Panc1 (cell line): Measurements from ENCODE around the gene BCL2. TPM values are rescaled to one million over a fixed set of nuclear protein-coding genes. Genes with fewer than 3 reads are reported as not detected.

ENCODE experiments used
- ATAC-seq: fragments of 200-7000 bp; cut with Tn5 transposase; 2 replicates; pipeline ENCODE4 v1.9.1; 2020; ENCODE audit warnings: mild to moderate bottlenecking, moderate library complexity
- BruUV-seq: library from RNA; stranded (reverse); fragments of 400-500 nt; replicated peaks from 2 replicates; lab custom pipeline; 2021; lab: Mats Ljungman, UMichigan
- CTCF ChIA-PET: fragments of 300-600 bp; sonication (Branson Sonifier 250); formaldehyde crosslinking; loops from one replicate; lab custom pipeline; 2022; ENCODE audit warnings: antibody characterized with exemption; lab: Charles Lee
- POLR2A ChIA-PET: fragments of 300-600 bp; sonication (Branson Sonifier 250); formaldehyde crosslinking; loops from one replicate; lab custom pipeline; 2022; ENCODE audit warnings: antibody characterized with exemption; lab: Charles Lee
- DNase-seq: peaks from one replicate; pipeline ENCODE4 v3.0.0-alpha.2; 2010; ENCODE audit warnings: low read depth, low spot score
- H3K27ac ChIP-seq: 2 replicates; pipeline ENCODE4 v1.5.1; 2011; ENCODE audit warnings: mild to moderate bottlenecking, low read length, inconsistent platforms
- H3K27me3 ChIP-seq: fragments of 200-500 bp; sonication (Bioruptor generic); 2 replicates; pipeline ENCODE4 v1.6.0; 2014; ENCODE audit warnings: low read length, inconsistent platforms; ENCODE audit not compliant: control insufficient read depth, insufficient read depth
- H3K36me3 ChIP-seq: fragments of 200-500 bp; sonication (Bioruptor generic); 2 replicates; pipeline ENCODE4 v1.5.1; 2014; ENCODE audit warnings: inconsistent platforms, mild to moderate bottlenecking, low read length, moderate library complexity; ENCODE audit not compliant: control insufficient read depth, insufficient read depth
- H3K4me1 ChIP-seq: 2 replicates; pipeline ENCODE4 v1.5.1; 2011; ENCODE audit warnings: inconsistent platforms, mild to moderate bottlenecking, low read length, moderate library complexity; ENCODE audit not compliant: control insufficient read depth, insufficient read depth
- H3K4me3 ChIP-seq, 2 experiments: 2 replicates each; pipeline ENCODE4 v1.5.1; 2011 to 2012; ENCODE audit warnings: low read depth in 2 of 2, low read length in 2 of 2, mild to moderate bottlenecking in 2 of 2, inconsistent platforms in 1 of 2, moderate library complexity in 1 of 2
- H3K9me3 ChIP-seq: fragments of 200-500 bp; sonication (Bioruptor generic); 2 replicates; pipeline ENCODE4 v1.5.1; 2014; ENCODE audit warnings: low read depth, mild to moderate bottlenecking, inconsistent platforms, low read length, moderate library complexity; ENCODE audit not compliant: control insufficient read depth, insufficient read depth
- POLR2AphosphoS5 ChIP-seq: IDR thresholded peaks from 2 replicates; pipeline ENCODE4 v1.6.1; 2012; ENCODE audit warnings: mild to moderate bottlenecking, low read depth, low read length, moderate library complexity
- SIN3A ChIP-seq: IDR thresholded peaks from 2 replicates; pipeline ENCODE4 v1.6.1; 2012; ENCODE audit warnings: low read depth, mild to moderate bottlenecking, low read length, moderate library complexity, borderline replicate concordance; ENCODE audit not compliant: insufficient read depth
- TCF7L2 ChIP-seq: IDR thresholded peaks from 2 replicates; pipeline ENCODE4 v1.6.1; 2011; ENCODE audit warnings: mild to moderate bottlenecking, low read depth, low read length, inconsistent platforms
- in situ Hi-C: cut with HindIII; loops from 2 replicates; pipeline ENCODE4 v1.10.0; 2016; ENCODE audit warnings: low sequenced_read_pairs, low pct_unique_long_range_greater_than_20kb
- intact Hi-C: fragments of 100-400 bp; cut with micrococcal nuclease; formaldehyde crosslinking; loops from one replicate; pipeline ENCODE4 v1.10.0; 2022; ENCODE audit not compliant: unreplicated experiment
- total RNA-seq: library from RNA; stranded (reverse); gene quantifications from one replicate; pipeline ENCODE4 v1.2.1, GENCODE V29; 2021; ENCODE audit not compliant: unreplicated experiment
- TF ChIP-seq, protein P1 (sequence below): fragments of 450-650 bp; IDR thresholded peaks from 2 replicates; pipeline ENCODE4 v1.5.1; 2017; ENCODE audit warnings: mild to moderate bottlenecking
- TF ChIP-seq, protein P2 (sequence below), 2 experiments: IDR thresholded peaks; 2 replicates each; pipeline ENCODE4 v1.6.1; 2011 to 2012; ENCODE audit warnings: low read depth in 2 of 2, control low read depth in 1 of 2, low read length in 1 of 2, mild to moderate bottlenecking in 1 of 2, moderate library complexity in 1 of 2; ENCODE audit not compliant: insufficient read depth in 1 of 2

Gene BCL2
- total RNA-seq, 1 experiment from 2014 or later: 0.72 TPM

DNA sequence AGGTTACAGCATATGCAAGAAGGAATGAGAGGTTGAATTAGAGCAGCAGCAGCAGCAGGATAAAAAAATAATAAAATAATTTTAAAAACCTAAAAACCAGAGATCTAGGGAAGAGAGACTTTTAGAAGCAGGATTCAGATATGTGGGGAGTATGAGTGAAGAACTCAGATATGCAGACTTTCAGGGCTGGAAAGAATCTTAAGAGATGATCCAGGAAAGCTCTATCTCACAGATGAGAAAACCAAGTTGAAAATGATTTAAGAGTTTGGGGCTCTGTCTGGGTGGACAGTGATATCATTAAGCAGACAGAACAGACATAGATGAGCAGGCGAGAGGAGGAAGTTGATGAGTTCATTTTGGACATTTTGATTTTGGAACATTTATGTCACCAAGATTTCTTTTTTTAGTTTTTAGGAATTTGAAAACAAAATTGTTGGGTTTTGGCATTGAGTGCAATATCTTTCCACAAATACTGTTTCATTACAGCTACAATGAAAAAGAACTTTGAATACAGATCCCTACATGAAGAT is 31.8 kb downstream of the BCL2 start:
- ATAC-seq (no peak), DNase-seq (no peak)
- peaks cover 2% of the 10 kb centered on the region; the same call in 1 of the 2 replicates for H3K27me3 ChIP-seq
- POLR2A ChIA-PET: no interaction called here
- intact Hi-C loops (no loop called here), in situ Hi-C loops (no loop called here)
- TF ChIP-seq SIN3A: no peak
- TF ChIP-seq, protein P1, sequence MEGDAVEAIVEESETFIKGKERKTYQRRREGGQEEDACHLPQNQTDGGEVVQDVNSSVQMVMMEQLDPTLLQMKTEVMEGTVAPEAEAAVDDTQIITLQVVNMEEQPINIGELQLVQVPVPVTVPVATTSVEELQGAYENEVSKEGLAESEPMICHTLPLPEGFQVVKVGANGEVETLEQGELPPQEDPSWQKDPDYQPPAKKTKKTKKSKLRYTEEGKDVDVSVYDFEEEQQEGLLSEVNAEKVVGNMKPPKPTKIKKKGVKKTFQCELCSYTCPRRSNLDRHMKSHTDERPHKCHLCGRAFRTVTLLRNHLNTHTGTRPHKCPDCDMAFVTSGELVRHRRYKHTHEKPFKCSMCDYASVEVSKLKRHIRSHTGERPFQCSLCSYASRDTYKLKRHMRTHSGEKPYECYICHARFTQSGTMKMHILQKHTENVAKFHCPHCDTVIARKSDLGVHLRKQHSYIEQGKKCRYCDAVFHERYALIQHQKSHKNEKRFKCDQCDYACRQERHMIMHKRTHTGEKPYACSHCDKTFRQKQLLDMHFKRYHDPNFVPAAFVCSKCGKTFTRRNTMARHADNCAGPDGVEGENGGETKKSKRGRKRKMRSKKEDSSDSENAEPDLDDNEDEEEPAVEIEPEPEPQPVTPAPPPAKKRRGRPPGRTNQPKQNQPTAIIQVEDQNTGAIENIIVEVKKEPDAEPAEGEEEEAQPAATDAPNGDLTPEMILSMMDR: no peak
- TF ChIP-seq, protein P2, sequence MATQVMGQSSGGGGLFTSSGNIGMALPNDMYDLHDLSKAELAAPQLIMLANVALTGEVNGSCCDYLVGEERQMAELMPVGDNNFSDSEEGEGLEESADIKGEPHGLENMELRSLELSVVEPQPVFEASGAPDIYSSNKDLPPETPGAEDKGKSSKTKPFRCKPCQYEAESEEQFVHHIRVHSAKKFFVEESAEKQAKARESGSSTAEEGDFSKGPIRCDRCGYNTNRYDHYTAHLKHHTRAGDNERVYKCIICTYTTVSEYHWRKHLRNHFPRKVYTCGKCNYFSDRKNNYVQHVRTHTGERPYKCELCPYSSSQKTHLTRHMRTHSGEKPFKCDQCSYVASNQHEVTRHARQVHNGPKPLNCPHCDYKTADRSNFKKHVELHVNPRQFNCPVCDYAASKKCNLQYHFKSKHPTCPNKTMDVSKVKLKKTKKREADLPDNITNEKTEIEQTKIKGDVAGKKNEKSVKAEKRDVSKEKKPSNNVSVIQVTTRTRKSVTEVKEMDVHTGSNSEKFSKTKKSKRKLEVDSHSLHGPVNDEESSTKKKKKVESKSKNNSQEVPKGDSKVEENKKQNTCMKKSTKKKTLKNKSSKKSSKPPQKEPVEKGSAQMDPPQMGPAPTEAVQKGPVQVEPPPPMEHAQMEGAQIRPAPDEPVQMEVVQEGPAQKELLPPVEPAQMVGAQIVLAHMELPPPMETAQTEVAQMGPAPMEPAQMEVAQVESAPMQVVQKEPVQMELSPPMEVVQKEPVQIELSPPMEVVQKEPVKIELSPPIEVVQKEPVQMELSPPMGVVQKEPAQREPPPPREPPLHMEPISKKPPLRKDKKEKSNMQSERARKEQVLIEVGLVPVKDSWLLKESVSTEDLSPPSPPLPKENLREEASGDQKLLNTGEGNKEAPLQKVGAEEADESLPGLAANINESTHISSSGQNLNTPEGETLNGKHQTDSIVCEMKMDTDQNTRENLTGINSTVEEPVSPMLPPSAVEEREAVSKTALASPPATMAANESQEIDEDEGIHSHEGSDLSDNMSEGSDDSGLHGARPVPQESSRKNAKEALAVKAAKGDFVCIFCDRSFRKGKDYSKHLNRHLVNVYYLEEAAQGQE (IDR thresholded peaks at IDR 0.05; ENCODE audit: insufficient read depth in 1 of 2, low read depth in 2 of 2, low read length in 1 of 2): no peak
- TF ChIP-seq TCF7L2: no peak
- TF ChIP-seq POLR2AphosphoS5: no peak
- H3K4me1 ChIP-seq: no peaks in the 10 kb centered on the region
- H3K27ac ChIP-seq: no peak overlapping the region
- no peaks in the 10 kb centered on the region for H3K9me3 ChIP-seq
- BruUV-seq: no TSS peak
- CTCF ChIA-PET: no interaction called here
- H3K4me3 ChIP-seq: no peak overlapping the region
- no peaks in the 10 kb centered on the region for H3K36me3 ChIP-seq

DNA sequence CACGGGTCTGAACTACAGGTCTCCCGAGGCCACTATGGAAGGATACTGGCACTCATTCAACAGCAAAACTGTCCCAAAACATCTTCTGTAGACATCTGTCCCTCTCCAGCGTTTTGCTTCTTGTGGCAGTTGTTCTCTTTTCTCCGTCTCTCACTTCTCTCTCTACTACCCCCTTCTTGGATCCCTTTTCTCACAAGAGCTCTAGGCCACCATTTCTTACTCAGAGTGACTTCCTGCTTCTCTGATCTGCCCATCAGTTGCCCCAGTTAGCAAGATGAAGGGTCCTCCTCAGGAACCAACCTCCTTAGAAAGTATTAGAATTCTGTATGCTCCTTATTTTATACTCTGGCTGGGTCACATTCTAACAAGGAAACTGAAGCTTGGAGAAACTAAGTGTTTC is 32.6 kb downstream of the BCL2 start:
- TF ChIP-seq, protein P2 (IDR thresholded peaks at IDR 0.05; ENCODE audit: insufficient read depth in 1 of 2, low read depth in 2 of 2, low read length in 1 of 2): no peak
- TF ChIP-seq TCF7L2: no peak
- TF ChIP-seq SIN3A: no peak
- TF ChIP-seq POLR2AphosphoS5: no peak
- TF ChIP-seq, protein P1: no peak
- ChIA-PET POLR2A (no interaction called here), CTCF (no interaction called here)
- Histone ChIP-seq H3K9me3 (no peaks in the 10 kb centered on the region), H3K4me1 (no peaks in the 10 kb centered on the region), H3K4me3 (no peak overlapping the region), H3K36me3 (no peaks in the 10 kb centered on the region), H3K27me3 (peaks cover 2% of the 10 kb centered on the region; the same call in 1 of the 2 replicates), H3K27ac (no peak overlapping the region)
- no peak for ATAC-seq
- no TSS peak for BruUV-seq
- in situ Hi-C loops (no loop called here), intact Hi-C loops (no loop called here)
- no peak for DNase-seq
